HL-60 (cell line): ENCODE data around the gene PTPRD.

ENCODE experiments used
- DNase-seq, 2 experiments: peaks; one replicate each; pipeline ENCODE4 v3.0.0-alpha.2; 2010 to 2020; ENCODE audit warnings: low read depth in 1 of 2, low spot score in 1 of 2
- H3K27ac ChIP-seq: fragments of 250-450 bp; sonication (Bioruptor Pico); replicated peaks from 2 replicates; pipeline ENCODE4 v1.5.1; 2020; ENCODE audit warnings: mild to moderate bottlenecking, moderate library complexity
- H3K27me3 ChIP-seq: fragments of 250-450 bp; sonication (Bioruptor Pico); 2 replicates; pipeline ENCODE4 v1.5.1; 2021; ENCODE audit warnings: mild to moderate bottlenecking, moderate library complexity; ENCODE audit not compliant: insufficient read depth, poor library complexity, severe bottlenecking
- H3K4me3 ChIP-seq: replicated peaks from 2 replicates; pipeline ENCODE4 v1.5.1; 2011; ENCODE audit warnings: mild to moderate bottlenecking, control low read depth, low read length; ENCODE audit not compliant: insufficient read depth
- GABPA ChIP-seq: IDR thresholded peaks from 2 replicates; pipeline ENCODE4 v1.6.1; 2012; ENCODE audit warnings: low read depth
- POLR2AphosphoS5 ChIP-seq: IDR thresholded peaks from 2 replicates; pipeline ENCODE4 v1.6.1; 2012; ENCODE audit warnings: low read depth
- REST ChIP-seq: IDR thresholded peaks from 2 replicates; pipeline ENCODE4 v1.6.1; 2012; ENCODE audit warnings: low read depth; ENCODE audit not compliant: insufficient replicate concordance
- SPI1 ChIP-seq: IDR thresholded peaks from 2 replicates; pipeline ENCODE4 v1.6.1; 2012; ENCODE audit warnings: low read depth, mild to moderate bottlenecking, borderline replicate concordance
- TF ChIP-seq, protein P1 (sequence below): IDR thresholded peaks from one replicate; pipeline ENCODE4 v1.5.1; 2011; ENCODE audit warnings: low read length, control low read depth, inconsistent platforms; ENCODE audit not compliant: insufficient read depth

The PTPRD gene

GRCh38 chr9:8733131-8733954, 1879.5 kb downstream of the PTPRD start:
- TF ChIP-seq POLR2AphosphoS5 (no peak), GABPA (no peak)
- TF ChIP-seq, protein P1, sequence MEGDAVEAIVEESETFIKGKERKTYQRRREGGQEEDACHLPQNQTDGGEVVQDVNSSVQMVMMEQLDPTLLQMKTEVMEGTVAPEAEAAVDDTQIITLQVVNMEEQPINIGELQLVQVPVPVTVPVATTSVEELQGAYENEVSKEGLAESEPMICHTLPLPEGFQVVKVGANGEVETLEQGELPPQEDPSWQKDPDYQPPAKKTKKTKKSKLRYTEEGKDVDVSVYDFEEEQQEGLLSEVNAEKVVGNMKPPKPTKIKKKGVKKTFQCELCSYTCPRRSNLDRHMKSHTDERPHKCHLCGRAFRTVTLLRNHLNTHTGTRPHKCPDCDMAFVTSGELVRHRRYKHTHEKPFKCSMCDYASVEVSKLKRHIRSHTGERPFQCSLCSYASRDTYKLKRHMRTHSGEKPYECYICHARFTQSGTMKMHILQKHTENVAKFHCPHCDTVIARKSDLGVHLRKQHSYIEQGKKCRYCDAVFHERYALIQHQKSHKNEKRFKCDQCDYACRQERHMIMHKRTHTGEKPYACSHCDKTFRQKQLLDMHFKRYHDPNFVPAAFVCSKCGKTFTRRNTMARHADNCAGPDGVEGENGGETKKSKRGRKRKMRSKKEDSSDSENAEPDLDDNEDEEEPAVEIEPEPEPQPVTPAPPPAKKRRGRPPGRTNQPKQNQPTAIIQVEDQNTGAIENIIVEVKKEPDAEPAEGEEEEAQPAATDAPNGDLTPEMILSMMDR, result no peak
- no peaks in the 10 kb centered on the region for H3K27me3 ChIP-seq
- no peak overlapping the region for H3K27ac ChIP-seq
- DNase-seq, result no peak
- H3K4me3 ChIP-seq, result no peak overlapping the region

DNA sequence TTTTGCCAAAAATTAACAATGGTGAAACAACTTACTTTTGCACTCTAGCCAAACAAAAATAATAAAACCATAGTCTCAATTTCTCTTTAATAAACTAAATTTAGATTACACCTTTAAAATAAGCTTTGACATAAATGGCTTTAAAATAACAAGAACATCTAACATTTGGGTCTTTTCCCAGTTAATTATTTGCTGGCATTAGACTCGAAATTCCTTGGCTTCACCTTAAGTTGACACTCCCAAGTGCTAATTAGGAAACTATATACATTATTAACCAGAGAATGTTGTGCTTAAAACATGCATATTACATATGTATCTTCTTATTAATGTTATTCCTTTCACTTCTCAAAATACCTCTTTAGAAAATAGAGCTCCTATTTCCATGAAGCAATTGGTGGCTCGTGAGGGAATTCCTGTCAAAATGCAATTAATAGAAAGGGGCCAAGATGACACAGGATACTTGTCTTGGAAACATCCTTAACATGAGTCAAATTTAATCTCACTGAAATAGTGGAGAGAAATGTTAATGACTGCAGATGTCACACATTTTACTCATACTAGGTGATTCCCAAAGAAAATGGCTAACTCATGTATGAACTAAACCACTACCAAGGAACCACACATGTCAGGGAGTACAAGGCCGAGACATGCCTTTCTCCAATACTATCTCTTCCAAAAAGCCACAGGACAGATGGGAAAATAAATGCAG, 1880.3 kb downstream of the PTPRD start:
- Histone ChIP-seq H3K27ac (no peak overlapping the region), H3K27me3 (no peaks in the 10 kb centered on the region), H3K4me3 (no peak overlapping the region)
- no peak for TF ChIP-seq REST
- TF ChIP-seq, protein P1, result no peak
- TF ChIP-seq SPI1, result no peak
- DNase-seq, result no peak

- TF ChIP-seq, protein P1, result no peak
- TF ChIP-seq REST (no peak), POLR2AphosphoS5 (no peak), SPI1 (no peak), GABPA (no peak)
- no peak overlapping the region for H3K27ac ChIP-seq
- H3K4me3 ChIP-seq, result no peak overlapping the region
- H3K27me3 ChIP-seq, result no peaks in the 10 kb centered on the region
- no peak for DNase-seq
Observed at GRCh38 chr9:8730618-8731017, 1882.2 kb downstream of the PTPRD start.
